ENCODE results near the gene PROSER2. TPM values are rescaled to one million over a fixed set of nuclear protein-coding genes. Genes with fewer than 3 reads are reported as not detected.

PROSER2 gene
- total RNA-seq, 4 donors from 2014 or later: 2.1 to 25.6 (median 6.5) TPM

GRCh38 chr10:11861341-11861740, 38.2 kb downstream of the PROSER2 start:
- Histone ChIP-seq H3K4me1 (no peaks in the 10 kb centered on the region), H3K27ac (no peak overlapping the region), H3K36me3 (no peaks in the 10 kb centered on the region), H3K27me3 (no peaks in the 10 kb centered on the region), H3K4me3 (no peak overlapping the region), H3K9me3 (no peaks in the 10 kb centered on the region)
- intact Hi-C loops (cut with DNase I; ENCODE audit: low total_unique reads): no loop called here
- no peak for DNase-seq
- TF ChIP-seq POLR2A (IDR thresholded peaks at IDR 0.05): no peak
- TF ChIP-seq, protein P1, sequence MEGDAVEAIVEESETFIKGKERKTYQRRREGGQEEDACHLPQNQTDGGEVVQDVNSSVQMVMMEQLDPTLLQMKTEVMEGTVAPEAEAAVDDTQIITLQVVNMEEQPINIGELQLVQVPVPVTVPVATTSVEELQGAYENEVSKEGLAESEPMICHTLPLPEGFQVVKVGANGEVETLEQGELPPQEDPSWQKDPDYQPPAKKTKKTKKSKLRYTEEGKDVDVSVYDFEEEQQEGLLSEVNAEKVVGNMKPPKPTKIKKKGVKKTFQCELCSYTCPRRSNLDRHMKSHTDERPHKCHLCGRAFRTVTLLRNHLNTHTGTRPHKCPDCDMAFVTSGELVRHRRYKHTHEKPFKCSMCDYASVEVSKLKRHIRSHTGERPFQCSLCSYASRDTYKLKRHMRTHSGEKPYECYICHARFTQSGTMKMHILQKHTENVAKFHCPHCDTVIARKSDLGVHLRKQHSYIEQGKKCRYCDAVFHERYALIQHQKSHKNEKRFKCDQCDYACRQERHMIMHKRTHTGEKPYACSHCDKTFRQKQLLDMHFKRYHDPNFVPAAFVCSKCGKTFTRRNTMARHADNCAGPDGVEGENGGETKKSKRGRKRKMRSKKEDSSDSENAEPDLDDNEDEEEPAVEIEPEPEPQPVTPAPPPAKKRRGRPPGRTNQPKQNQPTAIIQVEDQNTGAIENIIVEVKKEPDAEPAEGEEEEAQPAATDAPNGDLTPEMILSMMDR (IDR thresholded peaks at IDR 0.05): no peak

GRCh38 chr10:11861811-11862428, 38.8 kb downstream of the PROSER2 start:
- Histone ChIP-seq H3K27me3 (no peaks in the 10 kb centered on the region), H3K9me3 (no peaks in the 10 kb centered on the region), H3K27ac (no peak overlapping the region), H3K4me3 (no peak overlapping the region), H3K36me3 (no peaks in the 10 kb centered on the region), H3K4me1 (no peaks in the 10 kb centered on the region)
- intact Hi-C loops (cut with DNase I; ENCODE audit: low total_unique reads): no loop called here
- DNase-seq: no peak
- no peak for TF ChIP-seq POLR2A (IDR thresholded peaks at IDR 0.05)
- TF ChIP-seq, protein P1 (IDR thresholded peaks at IDR 0.05): no peak

GRCh38 chr10:11863353-11864109, 40.4 kb downstream of the PROSER2 start:
- Histone ChIP-seq H3K36me3 (no peaks in the 10 kb centered on the region), H3K27me3 (no peaks in the 10 kb centered on the region), H3K27ac (no peak overlapping the region), H3K9me3 (no peaks in the 10 kb centered on the region), H3K4me3 (no peak overlapping the region), H3K4me1 (no peaks in the 10 kb centered on the region)
- intact Hi-C loops (cut with DNase I; ENCODE audit: low total_unique reads): no loop called here
- TF ChIP-seq, protein P1 (IDR thresholded peaks at IDR 0.05): no peak
- no peak for TF ChIP-seq POLR2A (IDR thresholded peaks at IDR 0.05)
- no peak for DNase-seq

DNA sequence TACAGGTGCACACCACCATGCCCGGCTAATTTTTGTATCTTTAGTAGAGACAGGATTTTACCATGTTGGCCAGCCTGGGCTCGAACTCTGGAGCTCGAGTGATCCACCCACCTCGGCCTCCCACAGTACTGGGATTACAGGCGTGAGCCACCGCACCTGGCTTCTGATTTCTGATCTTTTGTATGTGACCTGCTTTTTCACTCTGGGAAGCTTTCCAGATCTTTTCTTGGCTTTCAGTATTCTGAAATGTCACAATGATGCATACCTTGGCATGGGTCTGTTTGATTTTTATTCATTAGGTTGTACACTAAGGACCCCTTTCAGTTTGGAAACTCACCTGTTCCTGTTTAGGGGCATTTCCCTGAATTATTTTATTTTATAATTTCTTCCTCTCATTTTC, 41.6 kb downstream of the PROSER2 start:
- H3K4me3 ChIP-seq: no peak overlapping the region
- DNase-seq: no peak
- intact Hi-C loops (cut with DNase I; ENCODE audit: low total_unique reads): no loop called here
- no peak for TF ChIP-seq POLR2A (IDR thresholded peaks at IDR 0.05)
- TF ChIP-seq, protein P1 (IDR thresholded peaks at IDR 0.05): no peak
- no peak overlapping the region for H3K27ac ChIP-seq
- H3K36me3 ChIP-seq: no peaks in the 10 kb centered on the region
- H3K27me3 ChIP-seq: no peaks in the 10 kb centered on the region
- no peaks in the 10 kb centered on the region for H3K4me1 ChIP-seq
- no peaks in the 10 kb centered on the region for H3K9me3 ChIP-seq

GRCh38 chr10:11865561-11865960, 42.4 kb downstream of the PROSER2 start:
- H3K4me1 ChIP-seq: no peaks in the 10 kb centered on the region
- H3K36me3 ChIP-seq: no peaks in the 10 kb centered on the region
- intact Hi-C loops (cut with DNase I; ENCODE audit: low total_unique reads): no loop called here
- TF ChIP-seq POLR2A (IDR thresholded peaks at IDR 0.05): no peak
- TF ChIP-seq, protein P1 (IDR thresholded peaks at IDR 0.05): no peak
- no peaks in the 10 kb centered on the region for H3K27me3 ChIP-seq
- no peaks in the 10 kb centered on the region for H3K9me3 ChIP-seq
- H3K4me3 ChIP-seq: no peak overlapping the region
- H3K27ac ChIP-seq: no peak overlapping the region
- no peak for DNase-seq

Data from uterus (tissue), 4 donors.